ENCODE results near the gene THBS2.

THBS2 gene

DNA sequence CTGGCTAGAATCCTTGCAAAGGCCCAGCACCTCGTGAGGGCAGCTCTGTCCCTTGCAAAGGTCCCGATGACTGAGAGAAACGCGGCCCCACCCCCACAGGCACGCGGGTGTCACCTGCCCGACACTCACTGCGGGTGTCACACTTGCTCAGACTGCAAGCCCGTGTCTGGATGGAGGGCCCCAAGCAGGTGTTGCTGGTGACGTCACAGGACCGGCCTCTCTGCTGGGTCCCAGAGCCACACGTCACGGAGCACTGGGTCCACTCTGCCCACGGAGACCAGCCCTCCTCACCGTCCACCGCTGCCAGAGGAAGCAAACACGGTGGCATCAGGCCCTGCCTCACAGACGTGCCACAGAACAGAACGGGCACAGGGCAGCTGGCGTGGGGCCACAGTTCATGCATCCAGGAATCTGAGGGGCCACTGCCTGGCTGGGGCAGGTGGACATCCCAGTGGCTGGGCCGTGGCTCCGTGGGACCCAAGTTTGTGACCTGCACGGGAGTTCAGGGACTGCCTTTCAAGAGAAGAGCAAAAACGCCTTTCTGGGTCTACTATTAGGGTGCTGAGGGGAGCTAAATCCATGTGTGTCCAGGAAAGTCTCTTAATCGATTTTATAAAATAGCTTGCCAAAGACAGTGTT lies 16.0 kb downstream of the THBS2 start:
- TF ChIP-seq, protein P1, sequence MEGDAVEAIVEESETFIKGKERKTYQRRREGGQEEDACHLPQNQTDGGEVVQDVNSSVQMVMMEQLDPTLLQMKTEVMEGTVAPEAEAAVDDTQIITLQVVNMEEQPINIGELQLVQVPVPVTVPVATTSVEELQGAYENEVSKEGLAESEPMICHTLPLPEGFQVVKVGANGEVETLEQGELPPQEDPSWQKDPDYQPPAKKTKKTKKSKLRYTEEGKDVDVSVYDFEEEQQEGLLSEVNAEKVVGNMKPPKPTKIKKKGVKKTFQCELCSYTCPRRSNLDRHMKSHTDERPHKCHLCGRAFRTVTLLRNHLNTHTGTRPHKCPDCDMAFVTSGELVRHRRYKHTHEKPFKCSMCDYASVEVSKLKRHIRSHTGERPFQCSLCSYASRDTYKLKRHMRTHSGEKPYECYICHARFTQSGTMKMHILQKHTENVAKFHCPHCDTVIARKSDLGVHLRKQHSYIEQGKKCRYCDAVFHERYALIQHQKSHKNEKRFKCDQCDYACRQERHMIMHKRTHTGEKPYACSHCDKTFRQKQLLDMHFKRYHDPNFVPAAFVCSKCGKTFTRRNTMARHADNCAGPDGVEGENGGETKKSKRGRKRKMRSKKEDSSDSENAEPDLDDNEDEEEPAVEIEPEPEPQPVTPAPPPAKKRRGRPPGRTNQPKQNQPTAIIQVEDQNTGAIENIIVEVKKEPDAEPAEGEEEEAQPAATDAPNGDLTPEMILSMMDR (IDR thresholded peaks at IDR 0.05; ENCODE audit: low read depth, low read length) = no peak
- TF ChIP-seq POLR2A (IDR thresholded peaks at IDR 0.05; ENCODE audit: extremely low read depth, insufficient read length) (no peak), MYC (IDR thresholded peaks at IDR 0.05; ENCODE audit: low read depth, low read length) (no peak)
- TF ChIP-seq, protein P2, sequence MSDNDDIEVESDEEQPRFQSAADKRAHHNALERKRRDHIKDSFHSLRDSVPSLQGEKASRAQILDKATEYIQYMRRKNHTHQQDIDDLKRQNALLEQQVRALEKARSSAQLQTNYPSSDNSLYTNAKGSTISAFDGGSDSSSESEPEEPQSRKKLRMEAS (IDR thresholded peaks at IDR 0.05; ENCODE audit: low read depth, low read length) = no peak
- H3K4me3 ChIP-seq (ENCODE audit: low read depth, low read length) = no peak overlapping the region
- no peak for DNase-seq (ENCODE audit: low read depth)

DNA sequence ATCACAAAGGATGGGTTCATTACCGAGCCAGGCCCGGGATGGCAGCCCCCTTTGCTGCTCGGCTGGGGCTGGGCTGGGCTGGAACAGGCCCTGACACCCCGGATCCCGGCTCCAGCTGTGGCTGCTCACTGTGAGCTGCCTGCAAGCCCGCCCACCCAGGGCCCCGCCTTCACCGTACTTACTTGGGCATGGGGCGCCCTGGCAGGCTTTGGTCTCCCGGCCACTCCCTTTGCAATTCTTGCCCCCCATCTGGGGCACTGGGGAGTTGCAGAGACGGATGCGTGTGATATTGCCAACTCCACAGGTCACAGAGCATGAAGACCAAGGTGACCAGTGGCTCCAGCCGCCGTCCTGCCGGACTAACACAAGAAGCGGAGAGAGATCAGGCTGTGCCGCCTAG lies 16.7 kb downstream of the THBS2 start:
- H3K4me3 ChIP-seq (ENCODE audit: low read depth, low read length) = no peak overlapping the region
- no peak for DNase-seq (ENCODE audit: low read depth)
- TF ChIP-seq, protein P2 (IDR thresholded peaks at IDR 0.05; ENCODE audit: low read depth, low read length) = no peak
- TF ChIP-seq, protein P1 (IDR thresholded peaks at IDR 0.05; ENCODE audit: low read depth, low read length) = no peak
- no peak for TF ChIP-seq MYC (IDR thresholded peaks at IDR 0.05; ENCODE audit: low read depth, low read length)
- no peak for TF ChIP-seq POLR2A (IDR thresholded peaks at IDR 0.05; ENCODE audit: extremely low read depth, insufficient read length)

DNA sequence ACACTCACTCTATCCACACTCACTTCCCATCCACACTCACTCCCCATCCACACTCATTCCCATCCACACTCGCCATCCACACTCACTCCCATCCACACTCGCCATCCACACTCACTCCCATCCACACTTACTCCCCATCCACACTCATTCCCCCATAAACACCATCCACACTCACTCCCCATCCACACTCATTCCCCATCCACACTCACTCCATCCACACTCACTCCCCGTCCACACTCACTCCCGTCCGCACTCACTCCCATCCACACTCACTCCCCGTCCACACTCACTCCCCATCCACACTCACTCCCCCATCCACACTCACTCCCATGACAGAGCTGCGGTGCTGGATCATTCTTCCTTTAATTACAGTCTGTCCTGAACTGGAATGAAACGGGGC lies 17.1 kb downstream of the THBS2 start:
- TF ChIP-seq POLR2A (IDR thresholded peaks at IDR 0.05; ENCODE audit: extremely low read depth, insufficient read length) = no peak
- TF ChIP-seq, protein P2 (IDR thresholded peaks at IDR 0.05; ENCODE audit: low read depth, low read length) = no peak
- TF ChIP-seq, protein P1 (IDR thresholded peaks at IDR 0.05; ENCODE audit: low read depth, low read length) = no peak
- no peak for TF ChIP-seq MYC (IDR thresholded peaks at IDR 0.05; ENCODE audit: low read depth, low read length)
- no peak for DNase-seq (ENCODE audit: low read depth)
- H3K4me3 ChIP-seq (ENCODE audit: low read depth, low read length) = no peak overlapping the region

DNA sequence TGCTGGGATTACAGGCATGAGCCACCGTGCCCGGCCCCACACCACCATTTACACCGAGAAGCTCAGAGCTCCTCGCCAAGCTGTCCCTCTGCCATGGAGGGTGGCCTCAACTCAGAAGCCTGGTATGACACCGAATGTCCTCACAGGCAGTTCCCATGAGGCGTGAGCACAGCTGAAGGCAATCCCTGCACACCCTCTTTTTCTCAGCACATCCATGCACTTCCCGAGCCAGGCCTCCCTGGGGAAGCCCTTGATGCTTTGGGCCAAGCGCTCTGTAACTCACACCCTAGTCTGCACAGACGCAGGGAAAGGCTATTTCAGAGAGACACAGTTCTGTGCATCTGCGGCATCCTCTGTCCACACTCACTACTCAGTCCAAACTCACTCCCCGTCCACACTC lies 18.4 kb downstream of the THBS2 start:
- H3K4me3 ChIP-seq (ENCODE audit: low read depth, low read length) = no peak overlapping the region
- DNase-seq (ENCODE audit: low read depth) = no peak
- TF ChIP-seq, protein P2 (IDR thresholded peaks at IDR 0.05; ENCODE audit: low read depth, low read length) = no peak
- TF ChIP-seq, protein P1 (IDR thresholded peaks at IDR 0.05; ENCODE audit: low read depth, low read length) = no peak
- TF ChIP-seq MYC (IDR thresholded peaks at IDR 0.05; ENCODE audit: low read depth, low read length) (no peak), POLR2A (IDR thresholded peaks at IDR 0.05; ENCODE audit: extremely low read depth, insufficient read length) (no peak)

DNA sequence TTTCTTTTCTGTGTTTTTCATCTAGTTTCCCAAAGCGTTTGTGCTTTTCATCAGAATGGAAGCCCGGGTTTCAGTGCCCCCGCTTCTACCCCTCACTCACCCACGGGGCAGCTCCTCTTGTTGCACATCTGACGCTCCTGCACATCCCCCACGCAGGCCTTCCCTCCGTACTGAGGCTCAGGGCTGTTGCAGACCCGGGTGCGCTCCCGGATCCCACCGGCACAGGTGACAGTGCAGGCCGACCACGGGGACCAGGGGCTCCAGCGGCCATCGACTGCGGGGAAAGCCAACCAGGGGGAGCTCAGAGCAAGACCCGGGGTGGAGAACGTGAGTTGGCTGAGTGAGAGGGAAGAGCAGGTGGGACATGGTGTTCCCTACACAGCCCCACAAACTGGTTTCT lies 19.0 kb downstream of the THBS2 start:
- no peak overlapping the region for H3K4me3 ChIP-seq (ENCODE audit: low read depth, low read length)
- DNase-seq (ENCODE audit: low read depth) = no peak
- no peak for TF ChIP-seq POLR2A (IDR thresholded peaks at IDR 0.05; ENCODE audit: extremely low read depth, insufficient read length)
- TF ChIP-seq, protein P1 (IDR thresholded peaks at IDR 0.05; ENCODE audit: low read depth, low read length) = no peak
- TF ChIP-seq, protein P2 (IDR thresholded peaks at IDR 0.05; ENCODE audit: low read depth, low read length) = no peak
- no peak for TF ChIP-seq MYC (IDR thresholded peaks at IDR 0.05; ENCODE audit: low read depth, low read length)

Measured in NB4 (cell line).